A204.1 (cell line): ENCODE data around the gene CHSY3.

Source experiments
- FAIRE-seq: peaks from 2 replicates; lab custom pipeline; 2012; peaks lifted over from hg19 to GRCh38; lab: Jason Lieb, UNC

Gene CHSY3

DNA sequence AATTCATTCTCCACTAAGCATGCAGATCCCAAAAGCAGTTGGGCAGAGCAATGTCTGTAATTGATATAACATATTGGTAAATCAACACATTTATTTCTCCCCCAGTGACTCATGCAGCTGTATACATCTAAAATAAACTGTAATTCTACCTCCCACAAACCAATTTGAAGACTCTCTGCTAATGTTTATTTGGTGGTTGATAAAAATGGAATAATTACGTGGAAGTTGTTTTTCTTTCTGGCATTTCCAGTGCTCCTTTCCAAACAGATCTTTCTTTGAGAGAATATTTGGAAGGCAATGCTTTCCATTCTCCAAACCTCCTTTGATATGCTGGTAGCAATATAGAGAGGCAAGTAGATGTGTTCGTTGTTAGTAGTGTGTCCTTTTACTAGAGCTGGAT lies 194.7 kb downstream of the CHSY3 start:
- no peak for FAIRE-seq

DNA sequence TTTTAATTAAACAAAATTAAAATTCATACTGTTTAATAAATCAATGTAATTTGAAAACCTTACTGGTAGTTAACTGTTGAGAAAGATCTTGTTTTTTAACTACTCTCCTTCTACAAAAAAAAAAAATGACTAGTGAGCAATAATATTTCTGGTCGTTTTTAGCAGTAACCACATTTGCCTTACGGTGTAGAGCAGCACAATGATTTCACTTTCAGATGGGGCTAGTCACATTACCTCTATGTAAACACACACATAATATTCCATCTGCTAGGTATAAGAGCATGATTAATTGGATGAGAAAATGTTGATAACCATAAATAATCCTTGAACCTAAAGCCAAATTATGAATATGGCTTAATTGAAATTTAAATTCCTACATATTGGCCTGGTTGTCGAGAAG lies 198.1 kb downstream of the CHSY3 start:
- FAIRE-seq: no peak

DNA sequence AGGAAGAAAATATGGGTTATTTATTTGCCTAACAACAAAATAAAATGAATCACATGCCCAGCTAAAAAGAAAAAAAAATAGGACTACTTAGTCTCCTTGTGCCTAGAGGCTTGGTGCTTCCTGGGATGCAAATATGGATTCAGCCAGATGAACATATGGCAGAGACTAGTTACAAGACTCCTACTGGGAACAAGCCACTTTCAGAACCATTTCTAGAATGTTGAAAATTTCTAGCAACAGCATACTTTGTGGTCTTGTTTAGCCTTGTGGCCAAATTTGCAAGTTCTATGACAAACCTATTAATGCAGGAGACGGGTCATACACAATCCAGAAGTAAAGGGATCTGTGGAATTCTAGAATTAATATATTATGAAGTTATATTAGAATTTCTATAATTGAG lies 198.7 kb downstream of the CHSY3 start:
- FAIRE-seq: no peak

DNA sequence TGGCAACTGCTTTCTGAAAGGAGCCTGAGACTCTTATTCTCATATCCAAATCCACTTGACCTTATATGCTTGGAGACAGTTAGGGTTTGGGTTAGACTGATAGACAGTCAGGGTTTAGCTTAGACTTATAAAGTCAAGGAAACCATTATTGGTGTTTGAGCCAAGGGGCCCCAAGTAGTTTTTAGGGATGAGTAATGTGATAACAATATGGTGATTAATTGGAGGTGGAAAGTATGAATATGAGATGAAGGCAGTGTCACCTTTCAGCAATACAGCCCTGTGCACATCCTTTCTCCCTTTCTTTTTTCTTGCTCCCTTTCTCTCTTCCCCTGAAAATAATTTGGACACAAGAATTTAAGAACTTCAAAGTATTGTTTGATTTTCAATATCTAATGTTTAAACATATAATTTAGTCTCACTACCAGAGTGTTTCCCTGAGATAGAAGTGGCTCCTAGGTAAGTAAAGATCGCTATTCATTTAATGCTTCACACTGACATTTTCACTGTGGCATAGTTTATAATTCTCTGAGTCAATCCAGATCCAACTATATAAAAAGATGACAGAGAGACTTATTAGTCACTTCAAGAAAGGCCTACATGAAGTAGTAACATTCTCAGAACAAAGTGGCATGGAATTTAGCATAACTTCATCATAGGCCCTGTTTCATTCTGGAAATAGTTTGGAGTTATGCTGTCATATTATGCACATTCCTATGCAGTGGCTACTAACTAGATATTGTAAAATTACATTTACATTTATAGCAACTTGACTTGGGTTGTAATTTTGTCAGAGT lies 200.8 kb downstream of the CHSY3 start:
- no peak for FAIRE-seq

DNA sequence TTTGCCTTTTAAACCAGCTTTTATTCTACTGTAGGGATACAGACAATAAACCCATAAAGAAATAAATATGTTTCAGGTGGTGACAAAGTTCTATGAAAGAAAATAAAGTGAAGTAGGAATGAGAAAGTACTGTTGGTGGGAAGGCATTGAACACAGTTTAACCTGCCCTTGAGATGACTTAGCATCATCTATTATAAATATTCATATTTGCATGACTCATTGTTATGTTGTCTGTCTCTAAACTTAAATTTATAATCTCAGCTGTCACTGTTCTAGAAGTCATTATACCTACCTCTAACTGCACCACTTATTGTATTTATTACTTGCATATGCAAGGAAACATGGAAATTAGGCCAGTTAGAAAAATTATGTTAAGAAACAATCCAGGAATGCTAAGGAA lies 202.2 kb downstream of the CHSY3 start:
- FAIRE-seq: no peak

DNA sequence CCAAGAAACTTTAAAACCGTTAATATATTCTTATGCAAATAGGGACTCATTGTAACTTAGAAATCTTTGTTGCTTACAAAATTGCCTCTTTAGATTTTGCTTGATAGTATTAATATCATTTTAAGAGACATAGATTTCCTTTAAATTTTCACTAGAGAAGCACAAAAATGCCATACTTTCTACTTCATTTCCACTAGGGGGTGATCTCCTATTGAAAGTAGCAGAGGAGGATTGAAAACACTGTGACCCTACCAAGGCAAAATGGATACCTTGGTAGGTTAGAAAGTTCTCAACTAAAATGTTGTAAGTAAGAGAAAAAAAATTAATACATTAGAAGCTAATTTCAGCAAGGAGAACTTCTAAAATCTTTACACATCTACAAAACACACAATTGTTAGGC lies 204.9 kb downstream of the CHSY3 start:
- FAIRE-seq: peak; percentile 97

DNA sequence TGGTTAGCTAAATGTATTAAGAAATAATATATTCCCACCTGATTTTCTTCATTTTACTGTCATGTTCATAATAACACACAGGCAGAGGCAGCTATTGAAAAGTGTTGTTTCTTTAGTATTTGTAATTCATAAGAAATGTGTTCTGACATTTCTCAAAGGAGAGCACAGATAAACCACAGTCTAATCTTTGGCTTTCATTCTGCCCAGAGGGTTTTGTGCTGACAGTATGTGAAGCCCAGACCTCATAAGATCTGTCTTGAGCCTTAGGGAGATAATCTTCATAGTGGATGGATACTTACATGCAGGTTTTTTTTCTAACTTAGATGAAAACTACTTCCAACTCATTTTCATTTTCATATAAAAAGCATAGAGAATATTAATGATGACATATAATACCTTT lies 206.1 kb downstream of the CHSY3 start:
- FAIRE-seq: no peak

DNA sequence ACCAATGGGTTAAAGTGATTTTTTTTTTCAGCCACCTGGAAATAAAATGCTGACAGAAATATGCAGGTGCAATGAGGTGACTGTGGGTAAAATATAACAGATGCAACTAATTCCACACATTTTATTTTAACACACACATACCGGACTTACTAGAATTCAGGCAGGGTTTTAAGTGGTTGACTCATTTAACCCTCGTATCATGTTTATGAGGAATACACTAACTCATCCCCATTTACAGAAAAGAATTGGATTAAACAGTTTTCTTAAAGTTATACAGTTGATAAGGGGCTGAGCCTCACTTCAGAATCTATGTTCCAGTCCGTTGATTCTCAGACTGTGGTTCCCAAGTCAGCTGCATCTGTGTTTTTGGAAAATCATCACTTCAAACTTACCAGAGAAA lies 207.5 kb downstream of the CHSY3 start:
- no peak for FAIRE-seq

DNA sequence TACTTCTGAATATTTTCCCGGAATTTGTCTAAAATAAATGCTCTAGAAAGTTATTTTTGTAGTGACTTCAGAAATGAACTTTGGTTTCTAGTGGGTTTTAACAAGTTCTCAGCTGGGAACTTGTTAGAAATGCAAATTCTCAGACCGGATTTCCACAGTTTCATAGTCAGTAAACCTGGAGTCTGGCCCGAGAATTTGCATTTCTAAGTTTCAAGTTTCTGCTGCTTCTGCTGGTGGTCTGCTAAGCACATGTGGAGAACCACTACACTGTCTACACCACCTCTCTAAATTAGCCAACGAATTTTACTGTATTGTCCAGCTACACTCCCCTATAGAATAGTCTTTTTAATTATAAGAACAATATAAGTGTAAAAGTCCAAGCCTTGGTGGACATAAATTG lies 208.0 kb downstream of the CHSY3 start:
- no peak for FAIRE-seq

DNA sequence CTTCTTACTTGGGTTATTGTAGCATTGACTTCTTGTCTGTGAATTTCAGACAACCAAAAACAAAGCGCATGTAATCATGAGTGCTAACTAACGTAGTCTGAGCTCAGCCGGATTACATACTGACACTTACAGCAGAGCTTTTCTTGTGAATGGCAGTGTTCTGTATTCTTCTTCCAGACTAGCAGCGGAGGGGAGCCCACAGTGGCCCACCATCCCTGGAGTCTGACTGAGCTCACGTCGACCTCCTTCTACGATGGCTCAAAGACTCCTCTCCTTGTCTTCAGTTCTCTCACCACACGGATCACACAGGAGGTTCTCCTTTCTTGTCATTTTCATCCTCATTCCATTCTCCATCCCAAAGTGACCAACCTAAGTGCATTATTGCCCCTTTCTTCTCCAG lies 211.4 kb downstream of the CHSY3 start:
- no peak for FAIRE-seq

DNA sequence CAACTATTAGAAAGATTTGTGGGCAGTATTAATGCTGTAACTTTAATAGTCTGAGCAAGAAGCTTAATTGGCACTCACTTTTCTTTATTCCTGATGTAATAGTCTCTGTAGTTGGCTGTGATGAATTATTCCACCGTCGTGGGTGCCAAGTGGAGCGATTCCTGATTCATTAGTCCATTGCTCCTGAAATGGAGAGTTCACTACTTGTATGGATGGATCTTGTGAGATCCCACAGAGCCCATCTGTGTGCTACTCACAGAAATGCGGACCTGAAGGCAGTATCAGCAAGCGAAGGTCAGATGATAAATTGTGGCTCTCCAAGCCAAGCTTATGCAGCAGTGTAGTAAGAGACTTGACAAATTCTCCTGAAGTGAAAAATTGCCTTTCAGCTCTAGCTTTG lies 212.2 kb downstream of the CHSY3 start:
- FAIRE-seq: no peak

DNA sequence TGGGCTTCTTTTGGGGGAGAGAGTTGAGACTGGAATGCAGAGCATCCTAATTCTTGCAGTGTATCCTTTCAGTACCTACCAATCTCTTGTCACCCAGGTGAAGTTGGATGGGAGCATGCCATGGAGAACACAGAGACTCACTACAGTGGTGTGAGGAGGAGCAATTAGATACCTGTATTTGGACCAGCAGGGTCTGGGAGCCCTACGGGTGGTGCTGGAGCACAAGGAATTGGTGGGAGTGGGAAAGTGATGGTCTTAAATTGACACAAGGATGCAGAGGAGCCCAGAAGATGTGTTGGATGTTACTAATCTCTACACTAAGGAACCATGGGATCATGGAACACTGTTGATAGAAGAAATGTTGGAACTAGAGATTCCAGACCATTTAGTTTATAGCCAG lies 212.7 kb downstream of the CHSY3 start:
- no peak for FAIRE-seq

DNA sequence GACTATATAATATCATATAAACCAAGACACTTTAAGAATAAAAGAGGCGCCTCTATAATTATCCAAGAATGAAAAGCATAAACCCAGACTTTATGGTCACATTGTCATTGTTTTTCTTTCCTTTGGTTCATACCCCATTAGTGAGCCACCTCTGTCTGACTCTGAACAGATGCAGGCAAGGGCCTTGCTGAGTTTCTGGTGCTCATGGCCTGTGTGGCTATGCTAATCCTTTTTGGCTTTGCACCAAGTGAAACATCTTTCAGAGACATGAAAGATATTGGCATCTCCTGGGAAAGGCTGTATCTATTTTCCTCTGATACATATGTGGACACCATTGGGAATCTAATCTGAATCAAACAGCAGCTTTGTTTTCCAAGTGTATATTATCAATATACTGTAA lies 222.5 kb downstream of the CHSY3 start:
- FAIRE-seq: no peak

DNA sequence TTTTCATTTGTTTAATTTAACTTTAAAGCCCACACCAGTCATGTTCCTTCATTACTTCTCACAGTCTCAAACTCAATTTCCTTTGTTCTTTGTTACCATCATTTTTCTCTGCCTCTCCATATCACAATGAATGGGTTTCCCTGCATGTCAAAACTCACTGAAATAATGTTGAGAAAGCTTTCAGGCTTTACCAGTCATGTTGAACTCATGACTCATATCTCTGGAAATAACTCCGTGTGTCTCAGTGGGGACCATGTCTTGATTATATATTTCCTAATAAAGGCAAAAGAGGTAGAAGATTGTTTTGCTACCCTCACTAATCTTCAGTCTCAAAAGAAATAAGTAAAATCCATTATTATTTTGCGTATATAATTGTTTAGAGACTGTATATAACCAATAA lies 231.2 kb downstream of the CHSY3 start:
- FAIRE-seq: no peak

DNA sequence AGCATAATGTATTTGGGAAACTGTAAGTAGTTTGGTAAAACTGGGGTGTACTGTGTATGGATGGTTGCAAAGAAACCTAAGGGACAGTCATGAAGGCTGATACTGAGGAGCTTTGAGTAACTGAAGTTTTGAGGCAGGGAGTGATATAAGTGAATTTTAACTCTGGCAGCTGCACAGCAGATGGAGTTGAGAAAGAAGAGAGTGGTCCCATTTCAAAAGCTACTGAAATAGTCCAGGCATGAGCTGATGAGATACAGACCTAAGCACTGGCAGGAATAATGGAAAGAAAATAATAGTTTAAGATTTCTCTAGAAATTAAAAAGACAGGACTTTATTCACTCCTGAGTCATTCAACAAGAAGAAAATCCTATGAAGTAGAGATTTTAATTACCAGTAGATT lies 232.0 kb downstream of the CHSY3 start:
- no peak for FAIRE-seq

DNA sequence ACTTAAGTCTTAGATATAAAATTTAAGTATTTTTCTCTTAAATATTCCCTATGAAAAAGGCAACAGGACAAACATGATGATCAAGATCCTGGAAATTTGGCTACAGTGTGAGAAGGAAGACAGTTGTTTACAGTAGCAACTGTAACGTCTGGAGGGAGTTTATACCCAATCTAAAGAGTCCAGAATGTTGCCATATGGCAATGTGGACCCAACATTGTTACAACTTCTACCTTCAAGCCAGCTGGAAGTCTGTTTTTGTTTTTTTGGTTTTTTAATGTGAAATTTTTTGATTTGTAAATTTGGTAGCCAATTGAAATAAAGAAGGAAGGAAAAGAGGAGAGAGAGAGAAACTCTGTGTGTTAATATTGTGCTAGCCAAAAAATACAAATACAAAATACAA lies 233.4 kb downstream of the CHSY3 start:
- FAIRE-seq: no peak

DNA sequence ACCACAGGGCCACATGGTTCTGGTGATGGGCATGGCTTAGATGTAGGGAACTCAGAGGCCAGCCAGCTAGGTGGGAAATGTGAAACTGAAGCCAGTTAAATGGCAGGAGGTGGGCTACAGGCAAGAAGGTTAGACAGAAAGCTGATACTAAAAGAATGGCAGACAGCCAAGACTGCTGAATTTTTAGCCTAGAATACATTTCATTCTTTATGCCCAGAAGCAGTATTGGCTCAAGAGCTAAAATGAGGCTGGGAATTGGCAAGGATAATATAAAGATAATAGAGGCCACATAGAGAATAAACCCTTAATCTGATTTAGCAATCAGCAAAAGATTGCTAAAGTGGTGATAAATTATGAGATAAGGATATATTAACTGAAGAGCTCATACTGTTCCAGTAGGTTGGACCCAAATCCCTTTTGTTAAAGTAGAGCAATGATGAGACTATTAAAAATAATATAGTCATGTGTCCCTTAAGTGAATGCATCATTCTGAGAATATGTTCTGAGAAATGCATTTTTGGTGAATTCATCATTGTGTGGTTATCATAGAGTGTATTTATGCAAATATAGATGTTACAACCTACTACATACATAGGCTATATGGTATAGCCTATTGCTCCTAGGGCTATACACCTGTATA lies 234.3 kb downstream of the CHSY3 start:
- no peak for FAIRE-seq

DNA sequence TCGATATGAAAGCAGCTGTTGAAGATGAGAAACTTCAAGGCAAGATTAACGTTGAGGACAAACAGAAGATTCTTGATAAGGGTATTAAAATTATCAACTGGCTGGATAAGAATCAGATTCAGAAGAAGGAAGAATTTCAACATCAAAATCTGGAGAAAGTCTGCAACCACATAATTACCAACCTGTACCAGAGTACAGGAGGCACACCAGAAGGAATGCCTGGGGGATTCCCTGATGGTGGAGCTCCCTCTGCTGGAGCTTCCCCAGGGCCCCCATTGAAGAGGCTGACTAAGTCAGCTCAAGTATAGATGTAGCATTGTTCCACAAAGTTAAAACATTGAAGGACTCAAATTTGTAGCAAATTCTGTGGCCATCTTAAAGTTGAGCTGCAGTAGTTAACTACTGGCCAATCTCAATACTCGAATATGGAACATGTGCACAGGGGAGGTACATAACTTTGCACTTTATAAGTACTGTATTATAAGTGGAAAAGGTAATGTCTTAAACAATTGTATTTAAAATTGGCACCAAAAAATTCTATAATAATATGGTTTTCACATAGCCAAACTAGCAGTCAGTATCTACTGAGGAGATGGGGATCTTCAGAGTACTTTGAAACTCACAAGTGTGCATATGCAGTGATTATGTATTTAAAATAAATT lies 237.5 kb downstream of the CHSY3 start:
- FAIRE-seq: no peak

DNA sequence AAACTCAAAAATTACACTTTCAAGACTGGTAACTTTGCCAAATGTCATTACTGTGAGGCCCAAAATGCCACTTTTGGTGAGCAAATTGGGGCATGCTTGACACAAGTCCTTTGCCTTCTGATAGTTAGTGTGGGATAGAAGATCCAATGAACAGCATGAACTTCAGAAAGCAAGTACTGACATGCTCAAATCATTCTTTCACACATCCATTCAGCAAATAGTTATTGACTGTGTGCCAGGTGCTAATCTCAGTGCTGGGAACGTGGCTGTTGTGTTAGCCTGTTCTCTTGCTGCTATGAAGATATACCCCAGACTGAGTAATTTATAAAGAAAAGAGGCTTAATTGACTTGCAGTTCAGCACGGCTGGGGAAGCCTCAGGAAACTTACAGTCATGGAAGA lies 247.0 kb downstream of the CHSY3 start:
- FAIRE-seq: no peak

DNA sequence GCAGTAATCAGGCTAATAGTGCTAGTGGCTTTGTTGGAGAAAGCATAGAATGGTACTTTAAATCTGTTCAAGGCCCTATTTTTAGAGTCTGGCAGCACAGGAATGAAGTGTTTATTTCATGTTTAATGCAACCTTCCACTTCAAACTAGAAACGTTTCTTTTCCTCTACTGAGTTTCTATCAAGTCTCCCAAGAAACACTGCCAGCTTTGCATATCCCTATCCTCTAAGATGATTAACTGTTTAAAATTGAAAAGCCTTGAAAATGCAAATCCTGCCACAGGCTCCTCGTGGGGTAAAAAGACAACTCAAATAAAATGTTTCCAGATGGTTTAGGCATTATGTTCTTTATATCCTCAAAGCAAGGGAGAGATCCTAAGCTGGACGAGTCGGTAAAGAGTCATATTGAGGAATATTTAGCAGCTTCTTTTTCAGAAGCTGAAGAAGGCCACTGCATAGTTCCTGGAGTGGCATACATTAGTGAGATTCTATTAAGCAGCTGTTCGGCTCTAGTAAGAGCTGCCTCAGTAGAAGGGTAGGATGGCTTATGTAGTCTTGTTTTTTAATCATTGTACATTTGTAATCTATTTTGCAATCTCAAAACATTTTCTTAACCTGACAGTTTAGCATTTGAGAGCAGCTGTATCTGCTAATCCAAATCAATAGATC lies 251.2 kb downstream of the CHSY3 start:
- no peak for FAIRE-seq

DNA sequence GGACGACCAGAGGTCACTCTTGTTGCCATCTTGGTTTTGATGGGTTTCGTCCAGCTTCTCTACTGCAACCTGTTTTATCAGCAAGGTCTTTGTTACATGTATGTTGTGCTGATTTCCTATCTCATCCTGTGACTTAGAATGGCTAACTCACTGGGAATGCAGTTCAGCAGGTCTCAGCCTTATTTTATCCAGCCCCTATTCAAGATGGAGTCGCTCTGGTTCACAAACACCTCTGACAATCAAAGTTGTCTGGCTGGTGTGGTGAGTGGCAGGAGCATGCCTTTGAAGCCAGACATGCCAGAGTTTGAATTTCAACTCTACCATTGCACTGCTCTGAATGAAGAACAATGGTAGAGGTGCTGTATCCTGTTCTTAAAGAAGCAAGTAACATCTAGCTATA lies 253.8 kb downstream of the CHSY3 start:
- FAIRE-seq: no peak

DNA sequence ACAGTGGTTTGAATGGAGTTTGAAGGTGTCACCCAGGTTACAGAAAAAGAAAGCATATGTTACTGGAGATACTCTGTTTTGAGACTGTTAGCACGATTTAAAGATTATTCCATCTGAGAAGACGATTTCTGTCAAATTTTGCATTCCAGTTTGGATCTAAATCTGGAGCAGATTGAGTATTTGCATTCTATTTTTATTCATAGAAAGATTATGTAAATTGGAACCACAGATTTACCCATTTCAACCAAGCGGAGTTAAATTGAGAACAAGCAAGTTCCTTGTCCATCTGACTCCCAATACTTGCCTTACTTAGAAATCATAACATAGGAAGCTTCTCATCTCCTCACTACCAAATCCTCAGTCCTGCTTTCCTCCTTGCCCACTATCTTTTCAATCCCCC lies 255.7 kb downstream of the CHSY3 start:
- no peak for FAIRE-seq

DNA sequence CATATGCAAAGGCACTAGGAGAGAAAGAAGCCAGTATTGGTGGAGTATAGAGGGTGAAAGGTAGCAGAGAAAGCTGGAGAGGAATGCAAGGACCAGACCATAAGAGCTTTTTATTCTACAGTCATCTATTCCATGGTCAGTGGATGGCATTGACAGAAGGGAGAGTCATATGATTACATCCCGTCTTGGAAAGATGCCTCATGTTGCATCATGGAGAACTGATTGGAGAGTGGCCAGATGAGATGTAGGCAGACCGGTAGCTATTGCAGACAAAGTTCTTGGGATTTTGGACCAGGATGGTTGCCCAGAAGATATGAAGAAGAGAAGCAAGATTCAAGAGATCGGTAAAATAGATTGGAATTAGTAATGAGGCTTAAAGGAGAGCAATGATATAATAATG lies 260.7 kb downstream of the CHSY3 start:
- no peak for FAIRE-seq
